WTC11 (cell line): Measurements from ENCODE around the gene ANKRD11.

Experiments used
- HMGA2 ChIP-seq: fragments of 250-450 bp; sonication (Bioruptor Pico); IDR thresholded peaks from 2 replicates; pipeline ENCODE4 v1.4.0; 2021; ENCODE audit warnings: mild to moderate bottlenecking, moderate library complexity
- NR3C1 ChIP-seq: sonication (generic); formaldehyde crosslinking; conservative IDR thresholded peaks from 2 replicates; pipeline ENCODE4 v1.8.1; 2023; ENCODE audit warnings: low read depth, mild to moderate bottlenecking, missing genetic modification reagents
- SOX15 ChIP-seq: fragments of 250-450 bp; sonication (Bioruptor Pico); IDR thresholded peaks from 2 replicates; pipeline ENCODE4 v1.9.0; 2021; ENCODE audit warnings: mild to moderate bottlenecking
- TF ChIP-seq, protein P1 (sequence below): fragments of 200-600 bp; IDR thresholded peaks from 2 replicates; pipeline ENCODE4 v1.8.0; 2022; ENCODE audit warnings: antibody characterized with exemption
- TF ChIP-seq, protein P2 (sequence below): sonication (generic); formaldehyde crosslinking; IDR thresholded peaks from 2 replicates; pipeline ENCODE4 v1.8.1; 2023; ENCODE audit warnings: mild to moderate bottlenecking, missing genetic modification reagents

DNA sequence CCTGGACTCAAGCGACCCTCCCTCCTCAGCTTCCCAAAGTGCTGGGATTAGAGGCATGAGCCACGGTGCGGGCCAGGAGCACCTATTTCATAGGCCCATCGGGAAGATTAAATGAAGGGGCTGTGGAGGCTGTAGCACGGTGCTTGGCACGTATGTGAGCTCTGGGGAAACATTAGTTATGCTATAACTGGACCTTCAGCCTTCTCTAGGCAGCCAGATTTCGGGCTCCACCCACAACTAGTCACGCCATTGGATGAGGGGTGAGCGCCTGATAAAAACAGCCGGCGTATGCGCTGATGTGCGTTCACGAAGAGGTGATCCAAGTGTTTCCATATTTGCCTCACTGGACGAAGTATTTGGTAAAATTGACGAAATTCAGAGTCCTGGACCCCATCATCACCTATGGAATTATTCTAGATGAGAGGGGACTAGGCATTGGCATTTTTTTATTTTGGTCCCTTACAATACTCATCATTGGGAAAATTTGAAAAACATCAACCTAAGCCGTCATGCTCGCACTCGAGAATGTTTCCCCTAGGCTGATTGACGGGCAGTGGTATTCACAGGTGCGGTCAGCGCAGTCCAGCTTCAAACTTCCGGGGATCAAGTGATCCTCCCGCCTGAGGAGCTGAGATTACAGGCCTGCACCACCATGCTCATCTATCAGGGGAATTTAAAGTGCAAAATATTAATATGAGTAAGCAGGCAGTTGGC is 1.8 kb upstream of the ANKRD11 start:
- TF ChIP-seq, protein P1, sequence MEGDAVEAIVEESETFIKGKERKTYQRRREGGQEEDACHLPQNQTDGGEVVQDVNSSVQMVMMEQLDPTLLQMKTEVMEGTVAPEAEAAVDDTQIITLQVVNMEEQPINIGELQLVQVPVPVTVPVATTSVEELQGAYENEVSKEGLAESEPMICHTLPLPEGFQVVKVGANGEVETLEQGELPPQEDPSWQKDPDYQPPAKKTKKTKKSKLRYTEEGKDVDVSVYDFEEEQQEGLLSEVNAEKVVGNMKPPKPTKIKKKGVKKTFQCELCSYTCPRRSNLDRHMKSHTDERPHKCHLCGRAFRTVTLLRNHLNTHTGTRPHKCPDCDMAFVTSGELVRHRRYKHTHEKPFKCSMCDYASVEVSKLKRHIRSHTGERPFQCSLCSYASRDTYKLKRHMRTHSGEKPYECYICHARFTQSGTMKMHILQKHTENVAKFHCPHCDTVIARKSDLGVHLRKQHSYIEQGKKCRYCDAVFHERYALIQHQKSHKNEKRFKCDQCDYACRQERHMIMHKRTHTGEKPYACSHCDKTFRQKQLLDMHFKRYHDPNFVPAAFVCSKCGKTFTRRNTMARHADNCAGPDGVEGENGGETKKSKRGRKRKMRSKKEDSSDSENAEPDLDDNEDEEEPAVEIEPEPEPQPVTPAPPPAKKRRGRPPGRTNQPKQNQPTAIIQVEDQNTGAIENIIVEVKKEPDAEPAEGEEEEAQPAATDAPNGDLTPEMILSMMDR = no peak
- no peak for TF ChIP-seq SOX15 (CRISPR knock-in tag)
- TF ChIP-seq NR3C1 (CRISPR knock-in tag) = no peak
- no peak for TF ChIP-seq HMGA2 (CRISPR knock-in tag)
- TF ChIP-seq, protein P2, sequence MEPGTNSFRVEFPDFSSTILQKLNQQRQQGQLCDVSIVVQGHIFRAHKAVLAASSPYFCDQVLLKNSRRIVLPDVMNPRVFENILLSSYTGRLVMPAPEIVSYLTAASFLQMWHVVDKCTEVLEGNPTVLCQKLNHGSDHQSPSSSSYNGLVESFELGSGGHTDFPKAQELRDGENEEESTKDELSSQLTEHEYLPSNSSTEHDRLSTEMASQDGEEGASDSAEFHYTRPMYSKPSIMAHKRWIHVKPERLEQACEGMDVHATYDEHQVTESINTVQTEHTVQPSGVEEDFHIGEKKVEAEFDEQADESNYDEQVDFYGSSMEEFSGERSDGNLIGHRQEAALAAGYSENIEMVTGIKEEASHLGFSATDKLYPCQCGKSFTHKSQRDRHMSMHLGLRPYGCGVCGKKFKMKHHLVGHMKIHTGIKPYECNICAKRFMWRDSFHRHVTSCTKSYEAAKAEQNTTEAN (CRISPR knock-in tag) = no peak
